ENCODE measurements around the gene DNAH2. TPM values are rescaled to one million over a fixed set of nuclear protein-coding genes. Genes with fewer than 3 reads are reported as not detected.

DNAH2 gene
- total and polyA plus RNA-seq, 2 of the 8 experiments (the other 6 are each of a cell fraction or from before 2014, with no cell fraction given), result 0.13 to 0.18 TPM

DNA sequence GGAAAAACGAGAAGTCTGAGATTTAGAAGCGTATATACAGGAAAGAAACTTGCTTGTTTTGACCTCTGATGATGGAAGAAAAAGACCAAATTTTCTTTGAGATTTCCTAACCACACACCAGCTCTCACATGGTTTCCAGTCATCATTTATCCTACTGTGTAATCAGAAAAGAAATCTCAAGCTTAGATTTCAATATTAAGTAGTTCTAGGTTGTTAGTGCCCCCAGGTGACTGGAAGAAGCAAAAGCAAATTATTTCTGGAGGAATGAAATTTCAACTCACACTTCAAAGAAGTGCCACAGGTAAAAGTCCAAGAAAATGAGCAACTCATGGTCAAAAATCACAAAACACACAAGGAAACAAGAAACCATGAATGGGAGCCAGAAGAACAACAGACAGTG, 64.7 kb downstream of the DNAH2 start:
- Histone ChIP-seq H3K36me3 (ENCODE audit: control insufficient read depth in 2 of 4, insufficient read depth in 4 of 4, low read length in 3 of 4) (no peaks in the 10 kb centered on the region), H3K4me2 (ENCODE audit: insufficient read depth in 1 of 2, low read depth in 2 of 2, low read length in 2 of 2) (no peak overlapping the region), H3K9me3 (ENCODE audit: insufficient read depth in 2 of 2, low read depth in 1 of 2, low read length in 1 of 2) (no peaks in the 10 kb centered on the region), H2BK15ac (ENCODE audit: low read length) (no peak overlapping the region), H2AFZ (ENCODE audit: low read length) (no peak overlapping the region), H2BK20ac (ENCODE audit: low read length) (no peak overlapping the region), H3K56ac (replicated peaks; ENCODE audit: insufficient read length, low read depth, low read length) (no peak overlapping the region), H3K4me3 (ENCODE audit: extremely low read depth in 1 of 4, insufficient read depth in 2 of 4, low read depth in 3 of 4, low read length in 4 of 4) (no peak overlapping the region), H3K79me1 (ENCODE audit: low read depth, low read length) (no peaks in the 10 kb centered on the region), H3K23ac (ENCODE audit: insufficient read length) (no peak overlapping the region), H3K9ac (replicated peaks in 1 of 4; ENCODE audit: extremely low read depth in 1 of 4, low read depth in 3 of 4, low read length in 3 of 4) (no peak overlapping the region), H3K79me2 (ENCODE audit: control insufficient read depth in 1 of 2, insufficient read depth in 2 of 2, low read length in 2 of 2) (no peaks in the 10 kb centered on the region), H2AK5ac (ENCODE audit: low read depth, low read length) (no peak overlapping the region), H4K20me1 (replicated peaks in 1 of 2; ENCODE audit: control insufficient read depth in 1 of 2, insufficient read depth in 2 of 2, low read length in 2 of 2) (no peaks in the 10 kb centered on the region), H3K27me3 (replicated peaks in 1 of 4; ENCODE audit: control insufficient read depth in 3 of 4, extremely low read depth in 1 of 4, insufficient read depth in 3 of 4, low read length in 3 of 4) (no peaks in the 10 kb centered on the region; a peak in 2 of 7 replicates), H2BK12ac (ENCODE audit: low read depth, low read length) (no peak overlapping the region), H2BK120ac (replicated peaks; ENCODE audit: low read depth, low read length) (no peak overlapping the region), H4K8ac (ENCODE audit: extremely low read depth, insufficient read depth, low read length) (no peak overlapping the region), H3K18ac (ENCODE audit: extremely low read depth, low read length) (no peak overlapping the region), H4K5ac (ENCODE audit: insufficient read length, low read depth, low read length) (no peak overlapping the region), H3K14ac (ENCODE audit: insufficient read length) (no peak overlapping the region), H3K23me2 (ENCODE audit: low read depth, low read length) (no peaks in the 10 kb centered on the region; the same call in 1 of the 2 replicates), H4K91ac (replicated peaks; ENCODE audit: insufficient read length, low read length) (no peak overlapping the region), H2BK5ac (ENCODE audit: low read depth, low read length) (no peak overlapping the region), H3K4ac (replicated peaks; ENCODE audit: insufficient read length, low read depth, low read length) (no peak overlapping the region), H3K4me1 (replicated peaks in 1 of 4; ENCODE audit: control insufficient read depth in 3 of 4, insufficient read depth in 4 of 4, low read length in 3 of 4) (no peaks in the 10 kb centered on the region), H3K27ac (ENCODE audit: low read depth, low read length) (no peak overlapping the region)
- ChIA-PET POLR2A (ENCODE audit: partially characterized antibody) (interaction anchor here (0.7 kb wide), 1 partner anchor 150 kb away, joined by 3 read pairs; no protein-coding TSS in a partner anchor), CTCF (ENCODE audit: partially characterized antibody) (interaction anchor here (1.1 to 8.6 kb wide), 5 partner anchors 11 to 39 kb away, joined by 3 to 57 read pairs (median 6); no protein-coding TSS in a partner anchor)
- WGBS, 2 experiments (ENCODE audit: extremely low coverage in 1 of 2, insufficient coverage in 1 of 2, insufficient read length in 1 of 2, insufficient replicate concordance in 2 of 2, low coverage in 1 of 2, low lambda C conversion rate in 2 of 2, missing lambda C conversion rate in 1 of 2), result 45% methylated on average over 2 of the region's 2 CpGs; no CpG with 5 or more reads in 1 of the 2 experiments
- DNase-seq (ENCODE audit: low read depth in 1 of 2, low spot score in 2 of 2) (no peak), FAIRE-seq (no peak)
- TF ChIP-seq TCF12 (IDR thresholded peaks at IDR 0.05; ENCODE audit: low read depth, low read length) (no peak), RBBP5 (IDR thresholded peaks at IDR 0.05; ENCODE audit: borderline replicate concordance, low read depth, low read length) (no peak), RFX5 (IDR thresholded peaks at IDR 0.05; ENCODE audit: borderline replicate concordance, low read depth, low read length) (no peak), RNF2 (IDR thresholded peaks at IDR 0.05; ENCODE audit: borderline replicate concordance, low read depth, low read length, missing control alignments, poor library complexity, severe bottlenecking) (no peak), POU5F1 (IDR thresholded peaks at IDR 0.05; ENCODE audit: low read depth, low read length) (no peak), MAFK (IDR thresholded peaks at IDR 0.05; ENCODE audit: low read depth, low read length) (no peak), SP2 (IDR thresholded peaks at IDR 0.05; ENCODE audit: low read length) (no peak), KDM1A (IDR thresholded peaks at IDR 0.05; ENCODE audit: borderline replicate concordance, low read length) (no peak), SAP30 (IDR thresholded peaks at IDR 0.05; ENCODE audit: insufficient read depth, insufficient replicate concordance, low read length) (no peak), YY1 (IDR thresholded peaks at IDR 0.05; ENCODE audit: low read depth, low read length) (no peak), HDAC6 (IDR thresholded peaks at IDR 0.05; ENCODE audit: low read depth, low read length) (no peak), EP300 (IDR thresholded peaks at IDR 0.05; ENCODE audit: borderline replicate concordance in 1 of 2, low read depth in 2 of 2, low read length in 2 of 2) (no peak)
- TF ChIP-seq, protein P1, sequence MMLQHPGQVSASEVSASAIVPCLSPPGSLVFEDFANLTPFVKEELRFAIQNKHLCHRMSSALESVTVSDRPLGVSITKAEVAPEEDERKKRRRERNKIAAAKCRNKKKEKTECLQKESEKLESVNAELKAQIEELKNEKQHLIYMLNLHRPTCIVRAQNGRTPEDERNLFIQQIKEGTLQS (IDR thresholded peaks at IDR 0.05; ENCODE audit: insufficient read depth, low read depth, low read length), result no peak
